H1 (cell line): ENCODE measurements around the gene RESP18. TPM values are rescaled to one million over a fixed set of nuclear protein-coding genes. Genes with fewer than 3 reads are reported as not detected.

Experiments
- CTCF ChIA-PET: fragments of 300-600 bp; sonication (Branson Sonifier 250); formaldehyde crosslinking; loops from one replicate; lab custom pipeline; 2021; ENCODE audit not compliant: partially characterized antibody; lab: Charles Lee
- POLR2A ChIA-PET: fragments of 300-600 bp; sonication (Branson Sonifier 250); formaldehyde crosslinking; loops from one replicate; lab custom pipeline; 2021; ENCODE audit warnings: inconsistent platforms; ENCODE audit not compliant: partially characterized antibody; lab: Charles Lee
- DNase-seq, 2 experiments: peaks; one replicate each; pipeline versions ENCODE4 v3.0.0 to v3.0.0-alpha.2; 2010 to 2022; ENCODE audit warnings: low spot score in 2 of 2, low read depth in 1 of 2, mixed read lengths in 1 of 2
- FAIRE-seq: peaks from 2 replicates; lab custom pipeline; 2011; peaks lifted over from hg19 to GRCh38; lab: Jason Lieb, UNC
- H2AFZ ChIP-seq: 2 replicates; pipeline ENCODE4 v1.8.1; 2012; ENCODE audit warnings: low read length, inconsistent platforms
- H2AK5ac ChIP-seq: 2 replicates; pipeline ENCODE4 v1.6.1; 2013; ENCODE audit warnings: low read depth, low read length
- H2BK120ac ChIP-seq: replicated peaks from 2 replicates; pipeline ENCODE3; 2013; ENCODE audit warnings: low read depth, low read length, inconsistent platforms
- H2BK12ac ChIP-seq: 2 replicates; pipeline ENCODE4 v1.6.1; 2013; ENCODE audit warnings: low read depth, low read length
- H2BK15ac ChIP-seq: 2 replicates; pipeline ENCODE4 v1.6.1; 2013; ENCODE audit warnings: low read length
- H2BK20ac ChIP-seq: 2 replicates; pipeline ENCODE4 v1.6.1; 2013; ENCODE audit warnings: low read length
- H2BK5ac ChIP-seq: 2 replicates; pipeline ENCODE4 v1.6.1; 2013; ENCODE audit warnings: low read depth, low read length
- H3K14ac ChIP-seq: 2 replicates; pipeline ENCODE4 v1.6.1; 2013; ENCODE audit warnings: inconsistent platforms; ENCODE audit not compliant: insufficient read length
- H3K18ac ChIP-seq: 2 replicates; pipeline ENCODE4 v1.6.1; 2013; ENCODE audit warnings: low read length; ENCODE audit errors: extremely low read depth
- H3K23ac ChIP-seq: 2 replicates; pipeline ENCODE4 v1.6.1; 2013; ENCODE audit warnings: inconsistent platforms; ENCODE audit not compliant: insufficient read length
- H3K23me2 ChIP-seq: 2 replicates; pipeline ENCODE4 v1.6.1; 2013; ENCODE audit warnings: low read depth, low read length
- H3K27ac ChIP-seq: 2 replicates; pipeline ENCODE4 v1.6.1; 2011; ENCODE audit warnings: low read depth, low read length, inconsistent platforms
- H3K27me3 ChIP-seq, 4 experiments: replicated peaks in 1 of 4; 1 replicate in 1 of 4; 2 replicates in 3 of 4; pipeline versions ENCODE4 v1.6.1 to v1.8.1; 2011 to 2013; ENCODE audit warnings: low read length in 3 of 4, mild to moderate bottlenecking in 3 of 4, inconsistent platforms in 2 of 4, mixed read lengths in 2 of 4, moderate library complexity in 1 of 4; ENCODE audit not compliant: control insufficient read depth in 3 of 4, insufficient read depth in 3 of 4; ENCODE audit errors: extremely low read depth in 1 of 4
- H3K36me3 ChIP-seq, 4 experiments: 2 replicates each; pipeline versions ENCODE4 v1.6.1 to v1.8.1; 2011 to 2013; ENCODE audit warnings: mild to moderate bottlenecking in 4 of 4, low read length in 3 of 4, moderate library complexity in 2 of 4, control low read depth in 1 of 4, inconsistent platforms in 1 of 4; ENCODE audit not compliant: insufficient read depth in 4 of 4, control insufficient read depth in 2 of 4
- H3K4ac ChIP-seq: replicated peaks from 2 replicates; pipeline ENCODE3; 2013; ENCODE audit warnings: low read length, low read depth, mixed read lengths, inconsistent platforms; ENCODE audit not compliant: insufficient read length
- H3K4me1 ChIP-seq, 4 experiments: replicated peaks in 1 of 4; 1 replicate in 1 of 4; 2 replicates in 3 of 4; pipeline versions ENCODE4 v1.6.1 to v1.8.1; 2011 to 2013; ENCODE audit warnings: low read length in 3 of 4, inconsistent platforms in 2 of 4, mixed read lengths in 1 of 4; ENCODE audit not compliant: insufficient read depth in 4 of 4, control insufficient read depth in 3 of 4
- H3K4me2 ChIP-seq, 2 experiments: 2 replicates each; pipeline versions ENCODE4 v1.6.1 to v1.8.1; 2011 to 2013; ENCODE audit warnings: low read depth in 2 of 2, low read length in 2 of 2, control low read depth in 1 of 2, inconsistent platforms in 1 of 2, mild to moderate bottlenecking in 1 of 2; ENCODE audit not compliant: insufficient read depth in 1 of 2
- H3K4me3 ChIP-seq, 4 experiments: fragments of 200-600, 300-600 bp in 1 of 4; sonication (generic), shearing (Covaris generic), sonication (Bioruptor Twin) in 1 of 4; 2 replicates each; pipeline versions ENCODE4 v1.5.1 to v1.8.1; 2011 to 2016; ENCODE audit warnings: low read length in 4 of 4, low read depth in 3 of 4, control low read depth in 2 of 4, inconsistent platforms in 2 of 4, mild to moderate bottlenecking in 2 of 4, mixed read lengths in 1 of 4, moderate library complexity in 1 of 4; ENCODE audit not compliant: insufficient read depth in 2 of 4; ENCODE audit errors: extremely low read depth in 1 of 4
- H3K56ac ChIP-seq: replicated peaks from 2 replicates; pipeline ENCODE3; 2013; ENCODE audit warnings: low read depth, mild to moderate bottlenecking, mixed read lengths, low read length, inconsistent platforms; ENCODE audit not compliant: insufficient read length
- H3K79me1 ChIP-seq: 2 replicates; pipeline ENCODE4 v1.6.1; 2013; ENCODE audit warnings: low read depth, low read length, control low read depth
- H3K79me2 ChIP-seq, 2 experiments: 2 replicates each; pipeline versions ENCODE4 v1.6.1 to v1.8.1; 2012 to 2013; ENCODE audit warnings: low read length in 2 of 2, mild to moderate bottlenecking in 2 of 2, inconsistent platforms in 1 of 2; ENCODE audit not compliant: insufficient read depth in 2 of 2, control insufficient read depth in 1 of 2
- H3K9ac ChIP-seq, 4 experiments: replicated peaks in 1 of 4; 1 replicate in 1 of 4; 2 replicates in 3 of 4; pipeline versions ENCODE4 v1.6.1 to v1.8.1; 2011 to 2013; ENCODE audit warnings: low read depth in 3 of 4, low read length in 3 of 4, control low read depth in 2 of 4, mild to moderate bottlenecking in 2 of 4, moderate library complexity in 2 of 4, inconsistent platforms in 1 of 4; ENCODE audit errors: extremely low read depth in 1 of 4
- H3K9me3 ChIP-seq, 2 experiments: 2 replicates each; pipeline versions ENCODE4 v1.6.1 to v1.8.1; 2012 to 2013; ENCODE audit warnings: mild to moderate bottlenecking in 2 of 2, moderate library complexity in 2 of 2, control low read depth in 1 of 2, inconsistent platforms in 1 of 2, low read depth in 1 of 2, low read length in 1 of 2, mixed read lengths in 1 of 2; ENCODE audit not compliant: insufficient read depth in 2 of 2
- H4K20me1 ChIP-seq, 2 experiments: replicated peaks in 1 of 2; 2 replicates each; pipeline versions ENCODE3 to v1.8.1; 2011 to 2013; ENCODE audit warnings: inconsistent platforms in 2 of 2, low read length in 2 of 2, mild to moderate bottlenecking in 1 of 2; ENCODE audit not compliant: insufficient read depth in 2 of 2, control insufficient read depth in 1 of 2
- H4K5ac ChIP-seq: 2 replicates; pipeline ENCODE4 v1.6.1; 2013; ENCODE audit warnings: low read length, low read depth, mixed read lengths, inconsistent platforms; ENCODE audit not compliant: insufficient read length
- H4K8ac ChIP-seq: 2 replicates; pipeline ENCODE4 v1.8.0; 2013; ENCODE audit warnings: mild to moderate bottlenecking, moderate library complexity, low read length, inconsistent platforms; ENCODE audit not compliant: insufficient read depth; ENCODE audit errors: extremely low read depth
- H4K91ac ChIP-seq: replicated peaks from 2 replicates; pipeline ENCODE3; 2013; ENCODE audit warnings: low read length, mixed read lengths, inconsistent platforms; ENCODE audit not compliant: insufficient read length
- CBX8 ChIP-seq: fragments of 300-800, 300-1000 bp; sonication (generic); IDR thresholded peaks from 2 replicates; pipeline ENCODE4 v1.7.1; 2016; ENCODE audit warnings: low read depth, low read length, borderline replicate concordance
- CEBPB ChIP-seq: IDR thresholded peaks from 2 replicates; pipeline ENCODE4 v1.6.1; 2012; ENCODE audit warnings: low read depth, low read length
- CREB1 ChIP-seq: IDR thresholded peaks from 2 replicates; pipeline ENCODE4 v1.6.1; 2012; ENCODE audit warnings: inconsistent platforms
- EP300 ChIP-seq, 2 experiments: IDR thresholded peaks; 1 replicate in 1 of 2; 2 replicates in 1 of 2; pipeline ENCODE4 v1.6.1; 2011 to 2012; ENCODE audit warnings: low read depth in 2 of 2, low read length in 2 of 2, mild to moderate bottlenecking in 2 of 2, borderline replicate concordance in 1 of 2, inconsistent platforms in 1 of 2, moderate library complexity in 1 of 2
- FOSL1 ChIP-seq: IDR thresholded peaks from 2 replicates; pipeline ENCODE4 v1.6.1; 2011; ENCODE audit warnings: mild to moderate bottlenecking, low read depth, low read length, moderate library complexity; ENCODE audit not compliant: insufficient read depth
- HDAC2 ChIP-seq, 2 experiments: fragments of 300-600 bp in 1 of 2; sonication (generic) in 1 of 2; IDR thresholded peaks; 2 replicates each; pipeline ENCODE4 v1.6.1; 2011 to 2012; ENCODE audit warnings: low read depth in 2 of 2, low read length in 2 of 2, mild to moderate bottlenecking in 2 of 2, moderate library complexity in 2 of 2, borderline replicate concordance in 1 of 2, inconsistent platforms in 1 of 2
- JUND ChIP-seq: IDR thresholded peaks from 2 replicates; pipeline ENCODE4 v1.6.1; 2011; ENCODE audit warnings: mild to moderate bottlenecking, improper control_type of control experiment, low read length
- TEAD4 ChIP-seq: IDR thresholded peaks from 2 replicates; pipeline ENCODE4 v1.6.1; 2012; ENCODE audit warnings: low read depth, low read length, inconsistent platforms, mixed read lengths
- WGBS, 2 experiments: shearing (Covaris generic) in 1 of 2; methylation state at CpG; one replicate each; pipeline versions ENCODE4 v1.1.6 to v1.1.7; 2013 to 2015; ENCODE audit warnings: low lambda C conversion rate in 2 of 2, mixed read lengths in 2 of 2, inconsistent platforms in 1 of 2, low coverage in 1 of 2, missing lambda C conversion rate in 1 of 2; ENCODE audit not compliant: insufficient replicate concordance in 2 of 2, insufficient coverage in 1 of 2, insufficient read length in 1 of 2; ENCODE audit errors: extremely low coverage in 1 of 2, missing lambda C conversion rate in 1 of 2; 5-methylcytosine and 5-hydroxymethylcytosine counted together
- polyA plus RNA-seq, 7 experiments: library from polyadenylated mRNA; depleted of rRNA in 3 of 7; stranded (reverse) in 5 of 7; unstranded in 2 of 7; fragments of >200 nt in 5 of 7; fragments of 200-250 nt in 2 of 7; gene quantifications; 1 replicate in 5 of 7; 2 replicates in 1 of 7; 4 replicates in 1 of 7; pipeline versions ENCODE4 v1.2.1 to v1.2.3, GENCODE V29; 2011 to 2013; ENCODE audit warnings: missing spikeins in 2 of 7, mixed read lengths in 2 of 7
- total RNA-seq: library from RNA; stranded (reverse); fragmentation: NEBNext Ultra II Directional; extraction: Animal tissue kit (Norgen Biotek cat#: 25700); gene quantifications from 2 replicates; pipeline ENCODE4 v1.2.1, GENCODE V29; 2021
- TF ChIP-seq, protein P1 (sequence below): IDR thresholded peaks from 2 replicates; pipeline ENCODE4 v1.6.1; 2012; ENCODE audit warnings: inconsistent platforms

Gene RESP18
- total and polyA plus RNA-seq, 2 of the 8 experiments (the other 6 are each of a cell fraction or from before 2014, with no cell fraction given), result not detected

DNA sequence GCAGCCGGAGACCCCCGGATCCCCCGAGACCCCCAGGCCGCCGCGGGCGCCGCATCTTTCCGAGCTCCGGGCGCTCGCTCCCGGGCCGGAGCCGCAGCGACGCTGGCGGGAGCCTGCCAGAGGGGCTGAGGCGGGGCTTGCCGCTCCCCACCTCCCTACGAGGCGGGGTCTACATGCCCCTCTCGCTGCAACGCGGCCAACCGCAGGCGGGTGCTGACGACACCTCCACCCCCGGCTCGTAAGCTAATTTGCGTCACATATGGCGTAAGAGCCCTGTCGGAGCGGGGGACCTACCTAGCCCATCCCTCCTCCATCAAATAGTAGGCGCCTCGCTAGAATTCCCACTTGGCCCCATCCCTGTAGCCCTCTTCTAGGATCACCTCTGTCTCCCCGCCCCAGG lies 23.3 kb downstream of the RESP18 start, which contains the start of gene PTPRN:
Gene PTPRN (minus strand): TSS at position 124 of the 400 bp plus-strand sequence. CDS start 69 bp downstream, at position 55.
- Histone ChIP-seq H2BK5ac (no peak within 1 kb of the TSS; the same call in 1 of the 2 replicates), H4K91ac (no peak within 1 kb of the TSS), H3K18ac (peak within 1 kb of the TSS; percentile 84; the same call in 1 of the 2 replicates), H3K4me2 (peak within 1 kb of the TSS; percentile 85 to 90), H3K4me3 (peak within 1 kb of the TSS; percentile 38 to 74 (median 44)), H3K23ac (no peak within 1 kb of the TSS), H4K8ac (no peak within 1 kb of the TSS; the same call in 1 of the 2 replicates), H2BK20ac (no peak within 1 kb of the TSS; the same call in none of the 2 replicates), H2AK5ac (peak within 1 kb of the TSS; percentile 84), H2BK12ac (peak within 1 kb of the TSS; percentile 91; the same call in 1 of the 2 replicates), H4K5ac (no peak within 1 kb of the TSS), H3K27ac (no peak within 1 kb of the TSS), H3K14ac (no peak within 1 kb of the TSS), H3K79me2 (no peaks in the 10 kb centered on the region), H3K36me3 (no peaks in the 10 kb centered on the region), H3K27me3 (peaks cover 0 to 14% (median 12%) of the 10 kb centered on the region in 4 experiments; a peak in 4 of 7 replicates), H3K9ac (no peak within 1 kb of the TSS), H3K9me3 (no peaks in the 10 kb centered on the region), H3K4me1 (peaks cover 0 to 9% (median 4%) of the 10 kb centered on the region in 4 experiments; a peak in 5 of 7 replicates), H3K23me2 (peaks cover 11% of the 10 kb centered on the region; the same call in 1 of the 2 replicates), H2BK120ac (no peak within 1 kb of the TSS), H2AFZ (no peak within 1 kb of the TSS), H4K20me1 (peaks cover 0 to 1% of the 10 kb centered on the region in 2 experiments), H2BK15ac (no peak within 1 kb of the TSS), H3K79me1 (no peaks in the 10 kb centered on the region), H3K4ac (no peak within 1 kb of the TSS), H3K56ac (no peak within 1 kb of the TSS)
- TF ChIP-seq CBX8 (no peak), EP300 (IDR thresholded peaks at IDR 0.05; ENCODE audit: borderline replicate concordance in 1 of 2, low read depth in 2 of 2, low read length in 2 of 2) (no peak), TEAD4 (0 out of 2 replicates have a peak, but pooled peaks have one; percentile 5), CREB1 (peak; percentile 96), FOSL1 (no peak), JUND (peak; percentile 45; the same call in 1 of the 2 replicates), HDAC2 (IDR thresholded peaks at IDR 0.05; ENCODE audit: borderline replicate concordance in 1 of 2, low read depth in 2 of 2, low read length in 2 of 2) (no peak), CEBPB (peak; percentile 84)
- TF ChIP-seq, protein P1, sequence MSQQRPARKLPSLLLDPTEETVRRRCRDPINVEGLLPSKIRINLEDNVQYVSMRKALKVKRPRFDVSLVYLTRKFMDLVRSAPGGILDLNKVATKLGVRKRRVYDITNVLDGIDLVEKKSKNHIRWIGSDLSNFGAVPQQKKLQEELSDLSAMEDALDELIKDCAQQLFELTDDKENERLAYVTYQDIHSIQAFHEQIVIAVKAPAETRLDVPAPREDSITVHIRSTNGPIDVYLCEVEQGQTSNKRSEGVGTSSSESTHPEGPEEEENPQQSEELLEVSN, result peak; percentile 33
- 4% methylated on average over 26 of the region's 37 CpGs; no CpG with 5 or more reads in 1 of the 2 experiments for WGBS, 2 experiments
- ChIA-PET CTCF (interaction anchor here (1.0 to 13.4 kb wide), 8 partner anchors 10 to 287 kb away, joined by 3 to 82 read pairs (median 4); no protein-coding TSS in a partner anchor), POLR2A (interaction anchor here (1.1 to 3.3 kb wide), 5 partner anchors 12 to 90 kb away, joined by 3 to 12 read pairs (median 6); partner anchors contain the start of genes ABCB6 and DNAJB2)
- peak in 1 of 2 experiments; percentile 84 for DNase-seq
- FAIRE-seq, result no peak
